HL-60 (cell line): Measurements from ENCODE around the gene MARCHF3.

Source experiments
- POLR2AphosphoS5 ChIP-seq: IDR thresholded peaks from 2 replicates; pipeline ENCODE4 v1.6.1; 2012; ENCODE audit warnings: low read depth
- REST ChIP-seq: IDR thresholded peaks from 2 replicates; pipeline ENCODE4 v1.6.1; 2012; ENCODE audit warnings: low read depth; ENCODE audit not compliant: insufficient replicate concordance
- TF ChIP-seq, protein P1 (sequence below): IDR thresholded peaks from one replicate; pipeline ENCODE4 v1.5.1; 2011; ENCODE audit warnings: low read length, control low read depth, inconsistent platforms; ENCODE audit not compliant: insufficient read depth

DNA sequence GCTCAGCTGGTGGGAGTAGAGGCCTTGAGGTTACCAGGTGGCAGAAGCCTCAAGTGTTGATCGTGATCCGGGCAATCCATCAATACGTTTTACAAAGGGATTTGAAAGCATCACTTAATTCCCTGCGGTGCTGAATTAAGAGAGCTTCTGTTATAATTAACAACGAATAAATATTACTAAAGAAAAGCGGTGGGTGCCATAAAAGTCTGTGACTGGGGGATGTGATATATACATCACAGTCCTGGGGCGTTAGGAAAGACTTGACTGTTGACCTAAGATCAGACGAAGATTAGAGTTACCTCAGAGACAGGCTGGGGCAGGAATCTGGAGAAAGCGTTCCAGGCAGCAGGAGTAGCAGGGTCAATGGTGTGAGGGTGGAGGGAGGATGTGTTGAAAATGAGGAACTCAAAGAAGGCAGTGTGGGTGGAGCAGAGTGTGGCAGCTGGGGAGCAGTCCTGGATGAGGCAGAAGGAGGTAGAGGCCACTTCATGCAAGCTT is 49.7 kb upstream of the MARCHF3 start:
- TF ChIP-seq, protein P1, sequence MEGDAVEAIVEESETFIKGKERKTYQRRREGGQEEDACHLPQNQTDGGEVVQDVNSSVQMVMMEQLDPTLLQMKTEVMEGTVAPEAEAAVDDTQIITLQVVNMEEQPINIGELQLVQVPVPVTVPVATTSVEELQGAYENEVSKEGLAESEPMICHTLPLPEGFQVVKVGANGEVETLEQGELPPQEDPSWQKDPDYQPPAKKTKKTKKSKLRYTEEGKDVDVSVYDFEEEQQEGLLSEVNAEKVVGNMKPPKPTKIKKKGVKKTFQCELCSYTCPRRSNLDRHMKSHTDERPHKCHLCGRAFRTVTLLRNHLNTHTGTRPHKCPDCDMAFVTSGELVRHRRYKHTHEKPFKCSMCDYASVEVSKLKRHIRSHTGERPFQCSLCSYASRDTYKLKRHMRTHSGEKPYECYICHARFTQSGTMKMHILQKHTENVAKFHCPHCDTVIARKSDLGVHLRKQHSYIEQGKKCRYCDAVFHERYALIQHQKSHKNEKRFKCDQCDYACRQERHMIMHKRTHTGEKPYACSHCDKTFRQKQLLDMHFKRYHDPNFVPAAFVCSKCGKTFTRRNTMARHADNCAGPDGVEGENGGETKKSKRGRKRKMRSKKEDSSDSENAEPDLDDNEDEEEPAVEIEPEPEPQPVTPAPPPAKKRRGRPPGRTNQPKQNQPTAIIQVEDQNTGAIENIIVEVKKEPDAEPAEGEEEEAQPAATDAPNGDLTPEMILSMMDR = no peak
- no peak for TF ChIP-seq POLR2AphosphoS5
- TF ChIP-seq REST = no peak
